OCI-LY3 (cell line): ENCODE measurements around the gene RARRES2.
"Not testable (repeated sequence)": the region's sequence is repeated elsewhere in the genome, so short reads cannot be mapped to it uniquely, and the experiment has no call there.

Experiments
- CTCF ChIP-seq: fragments of 200-600, 300-600 bp; sonication (generic); IDR thresholded peaks from 2 replicates; pipeline ENCODE4 v1.5.1; 2014; ENCODE audit warnings: antibody characterized with exemption, low read length, low read depth
- EZH2phosphoT487 ChIP-seq: fragments of 200-600 bp; shearing (Covaris generic); IDR thresholded peaks from 2 replicates; pipeline ENCODE4 v1.6.1; 2018; ENCODE audit warnings: antibody characterized with exemption, mixed run types, low read depth

DNA sequence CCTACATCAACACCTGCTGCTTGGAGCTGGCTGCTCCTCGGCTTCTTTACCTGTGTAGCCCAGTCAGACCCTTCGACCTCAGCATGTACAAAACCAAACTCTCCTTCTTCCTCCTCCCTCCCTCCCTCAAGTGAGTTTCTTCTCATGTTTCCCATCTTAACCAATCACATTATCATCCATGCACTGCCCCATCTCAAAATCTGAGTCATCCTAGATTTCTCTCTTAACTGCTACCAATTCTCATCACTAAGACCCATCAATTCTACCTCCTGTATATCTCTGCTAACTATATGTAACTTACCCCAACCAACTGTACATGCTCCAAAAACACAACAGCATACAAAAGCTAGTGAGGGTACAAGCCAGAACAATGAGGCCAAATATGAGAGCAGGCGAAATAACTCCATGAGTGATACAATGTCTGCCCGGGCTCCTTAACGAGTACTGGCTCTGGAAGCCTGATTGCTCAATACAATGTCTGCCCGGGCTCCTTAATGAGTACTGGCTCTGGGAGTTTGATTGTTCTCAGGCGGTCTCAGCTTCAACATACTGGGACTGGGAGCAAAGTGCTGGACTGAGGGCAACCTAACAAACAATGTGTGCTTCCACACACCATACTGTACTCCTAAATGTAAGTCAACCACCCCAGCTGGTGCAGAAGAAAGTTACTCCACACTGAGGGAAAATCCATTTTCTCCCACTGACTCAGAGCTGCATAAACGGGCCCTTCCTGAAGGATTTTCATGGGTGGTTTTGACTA is 36.8 kb downstream of the RARRES2 start:
- TF ChIP-seq CTCF, EZH2phosphoT487: not testable (repeated sequence)
